Nephron (organoid): ENCODE data around the gene NMT2.

ENCODE experiments used
- H3K27ac Mint-ChIP-seq, 3 experiments: 2 replicates each; pipeline ENCODE4 v1.8.0; 2020; ENCODE audit warnings: mixed read lengths in 3 of 3, mild to moderate bottlenecking in 2 of 3, moderate library complexity in 1 of 3
- H3K27me3 Mint-ChIP-seq: 2 replicates; pipeline ENCODE4 v1.8.0; 2021; ENCODE audit warnings: low read depth, mild to moderate bottlenecking, moderate library complexity, mixed read lengths
- H3K36me3 Mint-ChIP-seq: 2 replicates; pipeline ENCODE4 v1.8.0; 2020; ENCODE audit warnings: low read depth, mixed read lengths
- H3K4me1 Mint-ChIP-seq: 2 replicates; pipeline ENCODE4 v1.8.0; 2020; ENCODE audit warnings: mixed read lengths
- H3K4me3 Mint-ChIP-seq, 3 experiments: 2 replicates each; pipeline ENCODE4 v1.8.0; 2020; ENCODE audit warnings: mild to moderate bottlenecking in 3 of 3, mixed read lengths in 3 of 3, moderate library complexity in 2 of 3
- H3K9me3 Mint-ChIP-seq: 2 replicates; pipeline ENCODE4 v1.8.0; 2020; ENCODE audit warnings: mixed read lengths
- CTCF ChIP-seq, 3 experiments: fragments of 200-600 bp; sonication (generic); IDR thresholded peaks; one replicate each; pipeline ENCODE4 v1.5.0; 2021; ENCODE audit warnings: antibody characterized with exemption in 3 of 3; ENCODE audit not compliant: unreplicated experiment in 3 of 3

NMT2 gene

GRCh38 chr10:15150563-15150962 is 17.9 kb downstream of the NMT2 start:
- no peaks in the 10 kb centered on the region for H3K27me3 Mint-ChIP-seq
- peaks cover 12% of the 10 kb centered on the region for H3K36me3 Mint-ChIP-seq
- no peaks in the 10 kb centered on the region for H3K4me1 Mint-ChIP-seq
- TF ChIP-seq CTCF (IDR thresholded peaks at IDR 0.05; ENCODE audit: unreplicated experiment in 3 of 3), result no peak
- no peaks in the 10 kb centered on the region for H3K9me3 Mint-ChIP-seq
- H3K27ac Mint-ChIP-seq, result no peak overlapping the region
- H3K4me3 Mint-ChIP-seq, result no peak overlapping the region

GRCh38 chr10:15149042-15149771 is 19.3 kb downstream of the NMT2 start:
- Mint-ChIP-seq H3K36me3 (peaks cover 8% of the 10 kb centered on the region), H3K27ac (no peak overlapping the region), H3K4me1 (no peaks in the 10 kb centered on the region), H3K27me3 (no peaks in the 10 kb centered on the region), H3K9me3 (no peaks in the 10 kb centered on the region), H3K4me3 (no peak overlapping the region)
- TF ChIP-seq CTCF (IDR thresholded peaks at IDR 0.05; ENCODE audit: unreplicated experiment in 3 of 3), result no peak

- peaks cover 8% of the 10 kb centered on the region for H3K36me3 Mint-ChIP-seq
- no peaks in the 10 kb centered on the region for H3K9me3 Mint-ChIP-seq
- no peak overlapping the region for H3K27ac Mint-ChIP-seq
- H3K4me3 Mint-ChIP-seq, result no peak overlapping the region
- H3K4me1 Mint-ChIP-seq, result no peaks in the 10 kb centered on the region
- H3K27me3 Mint-ChIP-seq, result no peaks in the 10 kb centered on the region
- no peak for TF ChIP-seq CTCF (IDR thresholded peaks at IDR 0.05; ENCODE audit: unreplicated experiment in 3 of 3)
Observed at GRCh38 chr10:15147594-15148392, 20.7 kb downstream of the NMT2 start.

GRCh38 chr10:15146366-15146765 is 22.1 kb downstream of the NMT2 start:
- no peak for TF ChIP-seq CTCF (IDR thresholded peaks at IDR 0.05; ENCODE audit: unreplicated experiment in 3 of 3)
- Mint-ChIP-seq H3K27me3 (no peaks in the 10 kb centered on the region), H3K4me1 (peaks cover 7% of the 10 kb centered on the region), H3K27ac (no peak overlapping the region), H3K9me3 (no peaks in the 10 kb centered on the region), H3K4me3 (no peak overlapping the region), H3K36me3 (peaks cover 8% of the 10 kb centered on the region)

GRCh38 chr10:15144788-15145187 is 23.7 kb downstream of the NMT2 start:
- H3K9me3 Mint-ChIP-seq, result no peaks in the 10 kb centered on the region
- no peak overlapping the region for H3K4me3 Mint-ChIP-seq
- H3K4me1 Mint-ChIP-seq, result peaks cover 9% of the 10 kb centered on the region
- no peak for TF ChIP-seq CTCF (IDR thresholded peaks at IDR 0.05; ENCODE audit: unreplicated experiment in 3 of 3)
- no peak overlapping the region for H3K27ac Mint-ChIP-seq
- peaks cover under 1% of the 10 kb centered on the region for H3K36me3 Mint-ChIP-seq
- no peaks in the 10 kb centered on the region for H3K27me3 Mint-ChIP-seq
